Measurements from ENCODE around the gene FSHR. TPM values are rescaled to one million over a fixed set of nuclear protein-coding genes. Genes with fewer than 3 reads are reported as not detected.

The FSHR gene
- total RNA-seq, 1 donor from 2014 or later: not detected

DNA sequence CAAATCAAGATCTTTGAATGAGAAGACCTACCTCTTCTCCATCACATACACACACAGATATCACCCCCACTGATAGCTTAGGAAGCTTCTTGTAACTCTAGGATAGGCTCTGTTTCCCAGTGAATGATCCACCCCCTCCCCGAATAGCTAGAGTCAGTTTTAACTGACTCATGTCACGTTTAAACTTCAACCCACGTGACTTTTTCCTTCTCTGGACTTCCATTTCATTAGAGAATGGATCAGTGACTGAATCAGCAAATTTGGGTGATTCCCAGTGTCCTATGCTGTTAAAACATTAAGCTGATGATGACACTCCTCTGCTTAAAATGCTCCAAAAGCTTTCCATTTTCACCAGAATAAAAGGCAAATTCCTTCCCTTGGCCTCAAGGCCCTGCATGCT lies 212.9 kb downstream of the FSHR start:
- intact Hi-C loops (cut with DNase I): no loop called here

GRCh38 chr2:48940606-48941005 lies 213.7 kb downstream of the FSHR start:
- Histone ChIP-seq H3K9me3 (no peaks in the 10 kb centered on the region), H3K4me1 (no peaks in the 10 kb centered on the region), H3K4me3 (no peak overlapping the region), H3K27me3 (no peaks in the 10 kb centered on the region), H3K36me3 (no peaks in the 10 kb centered on the region), H3K27ac (no peak overlapping the region)
- no peak for DNase-seq (ENCODE audit: extremely low spot score in 2 of 2)
- no peak for TF ChIP-seq CTCF (IDR thresholded peaks at IDR 0.05)
- no peak for TF ChIP-seq POLR2AphosphoS5 (IDR thresholded peaks at IDR 0.05; ENCODE audit: insufficient read depth in 1 of 2, low read depth in 1 of 2)
- TF ChIP-seq POLR2A (IDR thresholded peaks at IDR 0.05): no peak
- intact Hi-C loops (cut with DNase I): no loop called here

More for the DNA sequence above, 212.9 kb downstream of the FSHR start:
- H3K4me1 ChIP-seq: no peaks in the 10 kb centered on the region
- DNase-seq (ENCODE audit: extremely low spot score in 2 of 2): no peak
- no peak overlapping the region for H3K4me3 ChIP-seq
- no peak overlapping the region for H3K27ac ChIP-seq
- TF ChIP-seq POLR2A (IDR thresholded peaks at IDR 0.05) (no peak), CTCF (IDR thresholded peaks at IDR 0.05) (no peak), POLR2AphosphoS5 (IDR thresholded peaks at IDR 0.05; ENCODE audit: insufficient read depth in 1 of 2, low read depth in 1 of 2) (no peak)
- no peaks in the 10 kb centered on the region for H3K36me3 ChIP-seq
- no peaks in the 10 kb centered on the region for H3K9me3 ChIP-seq
- H3K27me3 ChIP-seq: no peaks in the 10 kb centered on the region

GRCh38 chr2:48939232-48939631 lies 215.1 kb downstream of the FSHR start:
- Histone ChIP-seq H3K4me3 (no peak overlapping the region), H3K9me3 (no peaks in the 10 kb centered on the region), H3K27me3 (no peaks in the 10 kb centered on the region), H3K4me1 (no peaks in the 10 kb centered on the region), H3K27ac (no peak overlapping the region), H3K36me3 (no peaks in the 10 kb centered on the region)
- TF ChIP-seq CTCF (IDR thresholded peaks at IDR 0.05) (no peak), POLR2A (IDR thresholded peaks at IDR 0.05) (no peak), POLR2AphosphoS5 (IDR thresholded peaks at IDR 0.05; ENCODE audit: insufficient read depth in 1 of 2, low read depth in 1 of 2) (no peak)
- no peak for DNase-seq (ENCODE audit: extremely low spot score in 2 of 2)
- intact Hi-C loops (cut with DNase I): no loop called here

GRCh38 chr2:48938231-48938630 lies 216.1 kb downstream of the FSHR start:
- Histone ChIP-seq H3K9me3 (no peaks in the 10 kb centered on the region), H3K27me3 (no peaks in the 10 kb centered on the region), H3K36me3 (no peaks in the 10 kb centered on the region), H3K27ac (no peak overlapping the region), H3K4me3 (no peak overlapping the region), H3K4me1 (no peaks in the 10 kb centered on the region)
- DNase-seq (ENCODE audit: extremely low spot score in 2 of 2): no peak
- TF ChIP-seq POLR2AphosphoS5 (IDR thresholded peaks at IDR 0.05; ENCODE audit: insufficient read depth in 1 of 2, low read depth in 1 of 2): no peak
- no peak for TF ChIP-seq POLR2A (IDR thresholded peaks at IDR 0.05)
- TF ChIP-seq CTCF (IDR thresholded peaks at IDR 0.05): no peak
- intact Hi-C loops (cut with DNase I): no loop called here

DNA sequence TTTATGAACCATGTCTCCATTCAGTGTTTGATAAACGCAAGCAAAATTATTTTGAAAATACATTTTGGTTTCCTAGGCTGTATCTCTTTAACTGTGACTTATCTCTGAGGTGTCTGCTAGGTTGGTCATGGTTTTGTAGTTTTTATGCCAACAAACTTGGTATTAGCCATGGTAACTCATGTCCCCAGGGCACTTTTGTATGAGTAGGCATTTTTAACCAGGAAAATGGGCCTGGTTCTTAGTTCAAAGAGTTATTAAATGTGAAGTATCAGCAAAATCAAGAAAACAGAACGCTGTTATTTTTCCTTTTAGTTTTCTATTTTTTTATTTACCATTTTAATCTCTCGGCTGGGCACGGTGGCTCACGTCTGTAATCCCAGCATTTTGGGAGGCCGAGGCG lies 219.5 kb downstream of the FSHR start:
- intact Hi-C loops (cut with DNase I): no loop called here
- Histone ChIP-seq H3K27ac (no peak overlapping the region), H3K36me3 (no peaks in the 10 kb centered on the region), H3K4me1 (no peaks in the 10 kb centered on the region), H3K4me3 (no peak overlapping the region), H3K27me3 (no peaks in the 10 kb centered on the region), H3K9me3 (no peaks in the 10 kb centered on the region)
- DNase-seq (ENCODE audit: extremely low spot score in 2 of 2): no peak
- TF ChIP-seq CTCF (IDR thresholded peaks at IDR 0.05) (no peak), POLR2A (IDR thresholded peaks at IDR 0.05) (no peak), POLR2AphosphoS5 (IDR thresholded peaks at IDR 0.05; ENCODE audit: insufficient read depth in 1 of 2, low read depth in 1 of 2) (no peak)
